IMR-90 (cell line): ENCODE results near the gene KLHL36. TPM values are rescaled to one million over a fixed set of nuclear protein-coding genes. Genes with fewer than 3 reads are reported as not detected.

Source experiments
- ATAC-seq: fragments of 200-7000 bp; cut with Tn5 transposase; 2 replicates; pipeline ENCODE4 v1.9.1; 2020; ENCODE audit warnings: low read depth, mild to moderate bottlenecking, moderate library complexity
- BruUV-seq: library from RNA; stranded (reverse); fragments of 400-500 nt; replicated peaks from 2 replicates; lab custom pipeline; 2021; lab: Mats Ljungman, UMichigan
- CTCF ChIA-PET: fragments of 300-600 bp; formaldehyde crosslinking; extraction: SDS; loops from one replicate; lab custom pipeline; 2021; ENCODE audit warnings: antibody characterized with exemption; lab: Yijun Ruan, JAX
- POLR2A ChIA-PET: fragments of 300-600 bp; sonication (Branson Sonifier 250); formaldehyde crosslinking; loops from one replicate; lab custom pipeline; 2022; ENCODE audit warnings: antibody characterized with exemption; ENCODE audit not compliant: unreplicated experiment; lab: Charles Lee
- DNase-seq: peaks from one replicate; pipeline ENCODE4 v3.0.0; 2013
- H2AFZ ChIP-seq: replicated peaks from 2 replicates; pipeline ENCODE3; 2013; ENCODE audit warnings: low read length, mild to moderate bottlenecking; ENCODE audit not compliant: poor library complexity
- H2AK5ac ChIP-seq: 2 replicates; pipeline ENCODE4 v1.6.1; 2013; ENCODE audit warnings: low read depth, low read length, inconsistent platforms
- H2AK9ac ChIP-seq: replicated peaks from 2 replicates; pipeline ENCODE3; 2013; ENCODE audit warnings: mild to moderate bottlenecking, low read depth, low read length, moderate library complexity; ENCODE audit not compliant: poor library complexity
- H2BK120ac ChIP-seq: 2 replicates; pipeline ENCODE4 v1.6.1; 2013; ENCODE audit warnings: low read depth, low read length, inconsistent platforms
- H2BK15ac ChIP-seq: 3 replicates; pipeline ENCODE4 v1.6.1; 2013; ENCODE audit warnings: low read depth, low read length, inconsistent platforms
- H2BK20ac ChIP-seq: 2 replicates; pipeline ENCODE4 v1.6.1; 2013; ENCODE audit warnings: low read depth, mild to moderate bottlenecking, inconsistent platforms, low read length, moderate library complexity
- H2BK5ac ChIP-seq: 2 replicates; pipeline ENCODE4 v1.6.1; 2013; ENCODE audit warnings: mild to moderate bottlenecking, low read depth, low read length, inconsistent platforms; ENCODE audit not compliant: poor library complexity, severe bottlenecking
- H3K14ac ChIP-seq: replicated peaks from 2 replicates; pipeline ENCODE4 v1.6.1; 2013; ENCODE audit warnings: low read depth, low read length, inconsistent platforms
- H3K18ac ChIP-seq: 2 replicates; pipeline ENCODE4 v1.6.1; 2013; ENCODE audit warnings: low read depth, low read length, control low read depth
- H3K23ac ChIP-seq: 2 replicates; pipeline ENCODE4 v1.6.1; 2013; ENCODE audit warnings: low read depth, low read length, inconsistent platforms
- H3K27ac ChIP-seq: 2 replicates; pipeline ENCODE4 v1.5.1; 2013; ENCODE audit warnings: mild to moderate bottlenecking, control low read depth, low read length; ENCODE audit not compliant: insufficient read depth
- H3K27me3 ChIP-seq: 2 replicates; pipeline ENCODE4 v1.6.1; 2013; ENCODE audit warnings: low read length; ENCODE audit not compliant: control insufficient read depth, insufficient read depth
- H3K36me3 ChIP-seq: 2 replicates; pipeline ENCODE4 v1.6.1; 2013; ENCODE audit warnings: low read length, mixed read lengths; ENCODE audit not compliant: control insufficient read depth, insufficient read depth
- H3K4ac ChIP-seq: 2 replicates; pipeline ENCODE4 v1.6.1; 2013; ENCODE audit warnings: low read depth, low read length, inconsistent platforms
- H3K4me1 ChIP-seq: 2 replicates; pipeline ENCODE4 v1.6.1; 2013; ENCODE audit warnings: low read length, mixed read lengths; ENCODE audit not compliant: control insufficient read depth, insufficient read depth
- H3K4me2 ChIP-seq: 2 replicates; pipeline ENCODE4 v1.6.1; 2013; ENCODE audit warnings: low read depth, mild to moderate bottlenecking, control low read depth, low read length, moderate library complexity
- H3K4me3 ChIP-seq: 2 replicates; pipeline ENCODE4 v1.5.1; 2013; ENCODE audit warnings: low read depth, mild to moderate bottlenecking, control low read depth, low read length, moderate library complexity; ENCODE audit not compliant: insufficient read depth
- H3K56ac ChIP-seq: 2 replicates; pipeline ENCODE4 v1.6.1; 2013; ENCODE audit warnings: low read length, inconsistent platforms; ENCODE audit not compliant: insufficient read depth; ENCODE audit errors: extremely low read depth
- H3K79me1 ChIP-seq, 2 experiments: 2 replicates each; pipeline ENCODE4 v1.6.1; 2013; ENCODE audit warnings: low read length in 2 of 2, inconsistent platforms in 1 of 2, low read depth in 1 of 2
- H3K9ac ChIP-seq: 2 replicates; pipeline ENCODE4 v1.6.1; 2013; ENCODE audit warnings: low read depth, low read length, control low read depth
- H3K9me1 ChIP-seq: 2 replicates; pipeline ENCODE4 v1.6.1; 2013; ENCODE audit warnings: low read length, inconsistent platforms; ENCODE audit not compliant: insufficient read depth
- H3K9me3 ChIP-seq: 2 replicates; pipeline ENCODE4 v1.6.1; 2013; ENCODE audit warnings: low read length; ENCODE audit not compliant: control insufficient read depth, insufficient read depth
- H4K20me1 ChIP-seq: 2 replicates; pipeline ENCODE4 v1.6.1; 2013; ENCODE audit warnings: low read length, inconsistent platforms; ENCODE audit not compliant: insufficient read depth
- H4K5ac ChIP-seq: 2 replicates; pipeline ENCODE4 v1.6.1; 2013; ENCODE audit warnings: mild to moderate bottlenecking, low read depth, low read length, control low read depth
- H4K8ac ChIP-seq, 2 experiments: 2 replicates each; pipeline ENCODE4 v1.6.1; 2013; ENCODE audit warnings: low read depth in 2 of 2, low read length in 2 of 2, control low read depth in 1 of 2, inconsistent platforms in 1 of 2
- H4K91ac ChIP-seq: 2 replicates; pipeline ENCODE4 v1.6.1; 2013; ENCODE audit warnings: low read depth, low read length, inconsistent platforms; ENCODE audit not compliant: insufficient read depth
- CEBPB ChIP-seq: IDR thresholded peaks from 2 replicates; pipeline ENCODE4 v1.6.1; 2012; ENCODE audit warnings: low read depth, low read length, improper control_type of control experiment
- CHD1 ChIP-seq: IDR thresholded peaks from 2 replicates; pipeline ENCODE4 v1.6.1; 2012; ENCODE audit warnings: low read depth, low read length, improper control_type of control experiment
- FOS ChIP-seq: fragments of 150-350 bp; IDR thresholded peaks from 2 replicates; pipeline ENCODE4 v1.6.1; 2016; ENCODE audit warnings: low read depth, low read length
- MAFK ChIP-seq: IDR thresholded peaks from 2 replicates; pipeline ENCODE4 v1.6.1; 2012; ENCODE audit warnings: low read depth, low read length, improper control_type of control experiment
- RAD21 ChIP-seq: IDR thresholded peaks from 2 replicates; pipeline ENCODE4 v1.6.1; 2012; ENCODE audit warnings: low read length, improper control_type of control experiment
- RCOR1 ChIP-seq: IDR thresholded peaks from 2 replicates; pipeline ENCODE4 v1.6.1; 2012; ENCODE audit warnings: mild to moderate bottlenecking, low read length, improper control_type of control experiment; ENCODE audit not compliant: insufficient replicate concordance
- WGBS, 2 experiments: methylation state at CpG; one replicate each; pipeline versions ENCODE4 v1.1.5 to v1.1.7; 2013; ENCODE audit warnings: missing lambda C conversion rate in 2 of 2; ENCODE audit not compliant: insufficient read length in 1 of 2; ENCODE audit errors: extremely low coverage in 2 of 2; 5-methylcytosine and 5-hydroxymethylcytosine counted together
- dilution Hi-C: fragments of 300-500 bp; cut with HindIII; formaldehyde crosslinking; loops from one replicate; pipeline ENCODE4 v1.14.3; 2018; ENCODE audit warnings: low sequenced_read_pairs; ENCODE audit not compliant: unreplicated experiment
- in situ Hi-C: fragments of 300-500 bp; cut with MboI; formaldehyde crosslinking; loops from 3 replicates; pipeline ENCODE4 v1.14.3; 2019; ENCODE audit warnings: low sequenced_read_pairs, inconsistent platforms, mixed read lengths
- intact Hi-C: fragments of 100-400 bp; cut with micrococcal nuclease; formaldehyde crosslinking; loops from 2 replicates; pipeline ENCODE4 v1.10.0; 2022
- polyA plus RNA-seq, 3 experiments: library from polyadenylated mRNA; depleted of rRNA; stranded (reverse); fragments of >200 nt; gene quantifications; 2 replicates each; pipeline ENCODE4 v1.2.3, GENCODE V29; 2012; ENCODE audit warnings: low replicate concordance in 1 of 3
- total RNA-seq: library from RNA; depleted of rRNA; stranded (reverse); fragments of >200 nt; gene quantifications from 2 replicates; pipeline ENCODE4 v1.2.3, GENCODE V29; 2012
- TF ChIP-seq, protein P1 (sequence below): fragments of 150-350 bp; IDR thresholded peaks from 2 replicates; pipeline ENCODE4 v1.6.1; 2016; ENCODE audit warnings: low read depth, mild to moderate bottlenecking, low read length, moderate library complexity, borderline replicate concordance
- TF ChIP-seq, protein P2 (sequence below): fragments of 150-350 bp; IDR thresholded peaks from 2 replicates; pipeline ENCODE4 v1.6.1; 2017; ENCODE audit warnings: mild to moderate bottlenecking, antibody characterized with exemption, low read length, low read depth
- TF ChIP-seq, protein P3 (sequence below): conservative IDR thresholded peaks from 2 replicates; pipeline ENCODE4 v1.5.1; 2012; ENCODE audit warnings: mild to moderate bottlenecking, low read depth, low read length, improper control_type of control experiment

Gene KLHL36
- total and polyA plus RNA-seq, 2 of the 4 experiments (the other 2 are of a cell fraction), result 45.9 to 46.3 TPM

DNA sequence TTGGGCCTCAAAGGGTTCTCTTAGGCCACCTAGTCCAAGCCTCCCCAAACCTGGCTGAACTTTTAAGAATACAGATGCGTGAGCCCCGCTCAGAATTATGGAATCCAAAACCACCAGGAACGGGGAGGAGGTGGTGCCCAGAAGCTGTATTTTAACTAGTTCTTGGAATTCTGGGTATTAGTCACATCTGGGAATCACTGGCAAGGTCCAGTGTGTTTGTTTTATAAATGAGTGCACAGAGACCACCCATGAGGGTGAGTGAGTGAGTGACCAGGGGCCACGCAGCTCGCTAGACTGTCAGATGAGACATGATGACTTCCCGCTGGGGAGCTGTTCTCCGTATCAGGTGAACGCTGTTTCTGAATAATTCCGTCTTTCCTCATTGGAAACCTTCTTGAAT lies 14.2 kb downstream of the KLHL36 start:
- H4K20me1 ChIP-seq, result peaks cover 30% of the 10 kb centered on the region
- H3K23ac ChIP-seq, result no peak overlapping the region
- no peak overlapping the region for H2AK5ac ChIP-seq
- H2BK120ac ChIP-seq, result no peak overlapping the region
- H4K5ac ChIP-seq, result no peak overlapping the region
- H3K9me3 ChIP-seq, result no peaks in the 10 kb centered on the region
- H4K8ac ChIP-seq, result no peak overlapping the region
- no peak overlapping the region for H3K18ac ChIP-seq
- H2AK9ac ChIP-seq, result no peak overlapping the region
- peaks cover 18% of the 10 kb centered on the region for H3K9me1 ChIP-seq
- no peak overlapping the region for H3K56ac ChIP-seq
- no TSS peak for BruUV-seq
- CTCF ChIA-PET, result interaction anchor here (1.8 to 2.1 kb wide), 2 partner anchors 10 to 40 kb away, joined by 5 to 21 read pairs; no protein-coding TSS in a partner anchor
- H3K14ac ChIP-seq, result no peak overlapping the region
- peak overlapping the region; percentile 11; the same call in 1 of the 2 replicates for H3K4ac ChIP-seq
- in situ Hi-C loops (no loop called here), dilution Hi-C loops (no loop called here), intact Hi-C loops (no loop called here)
- peak overlapping the region; percentile 24 for H2BK5ac ChIP-seq
- peak overlapping the region; percentile 21; the same call in 1 of the 2 replicates for H4K91ac ChIP-seq
- peaks cover 69% of the 10 kb centered on the region for H3K36me3 ChIP-seq
- TF ChIP-seq, protein P1, sequence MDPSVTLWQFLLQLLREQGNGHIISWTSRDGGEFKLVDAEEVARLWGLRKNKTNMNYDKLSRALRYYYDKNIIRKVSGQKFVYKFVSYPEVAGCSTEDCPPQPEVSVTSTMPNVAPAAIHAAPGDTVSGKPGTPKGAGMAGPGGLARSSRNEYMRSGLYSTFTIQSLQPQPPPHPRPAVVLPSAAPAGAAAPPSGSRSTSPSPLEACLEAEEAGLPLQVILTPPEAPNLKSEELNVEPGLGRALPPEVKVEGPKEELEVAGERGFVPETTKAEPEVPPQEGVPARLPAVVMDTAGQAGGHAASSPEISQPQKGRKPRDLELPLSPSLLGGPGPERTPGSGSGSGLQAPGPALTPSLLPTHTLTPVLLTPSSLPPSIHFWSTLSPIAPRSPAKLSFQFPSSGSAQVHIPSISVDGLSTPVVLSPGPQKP, result no peak
- TF ChIP-seq MAFK (no peak), RAD21 (no peak), CHD1 (no peak), RCOR1 (no peak), FOS (peak; percentile 35; the same call in 1 of the 2 replicates), CEBPB (no peak)
- TF ChIP-seq, protein P2, sequence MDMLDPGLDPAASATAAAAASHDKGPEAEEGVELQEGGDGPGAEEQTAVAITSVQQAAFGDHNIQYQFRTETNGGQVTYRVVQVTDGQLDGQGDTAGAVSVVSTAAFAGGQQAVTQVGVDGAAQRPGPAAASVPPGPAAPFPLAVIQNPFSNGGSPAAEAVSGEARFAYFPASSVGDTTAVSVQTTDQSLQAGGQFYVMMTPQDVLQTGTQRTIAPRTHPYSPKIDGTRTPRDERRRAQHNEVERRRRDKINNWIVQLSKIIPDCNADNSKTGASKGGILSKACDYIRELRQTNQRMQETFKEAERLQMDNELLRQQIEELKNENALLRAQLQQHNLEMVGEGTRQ, result no peak
- TF ChIP-seq, protein P3, sequence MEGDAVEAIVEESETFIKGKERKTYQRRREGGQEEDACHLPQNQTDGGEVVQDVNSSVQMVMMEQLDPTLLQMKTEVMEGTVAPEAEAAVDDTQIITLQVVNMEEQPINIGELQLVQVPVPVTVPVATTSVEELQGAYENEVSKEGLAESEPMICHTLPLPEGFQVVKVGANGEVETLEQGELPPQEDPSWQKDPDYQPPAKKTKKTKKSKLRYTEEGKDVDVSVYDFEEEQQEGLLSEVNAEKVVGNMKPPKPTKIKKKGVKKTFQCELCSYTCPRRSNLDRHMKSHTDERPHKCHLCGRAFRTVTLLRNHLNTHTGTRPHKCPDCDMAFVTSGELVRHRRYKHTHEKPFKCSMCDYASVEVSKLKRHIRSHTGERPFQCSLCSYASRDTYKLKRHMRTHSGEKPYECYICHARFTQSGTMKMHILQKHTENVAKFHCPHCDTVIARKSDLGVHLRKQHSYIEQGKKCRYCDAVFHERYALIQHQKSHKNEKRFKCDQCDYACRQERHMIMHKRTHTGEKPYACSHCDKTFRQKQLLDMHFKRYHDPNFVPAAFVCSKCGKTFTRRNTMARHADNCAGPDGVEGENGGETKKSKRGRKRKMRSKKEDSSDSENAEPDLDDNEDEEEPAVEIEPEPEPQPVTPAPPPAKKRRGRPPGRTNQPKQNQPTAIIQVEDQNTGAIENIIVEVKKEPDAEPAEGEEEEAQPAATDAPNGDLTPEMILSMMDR, result no peak
- ATAC-seq (peak; percentile 36), DNase-seq (peak; percentile 78)
- POLR2A ChIA-PET, result interaction anchor here (0.6 kb wide), 1 partner anchor 14 kb away, joined by 3 read pairs; the partner anchor contains the start of gene KLHL36
- no peak overlapping the region for H3K9ac ChIP-seq
- no peak overlapping the region for H3K27ac ChIP-seq
- H2BK15ac ChIP-seq, result no peak overlapping the region
- peaks cover 32 to 67% of the 10 kb centered on the region in 2 experiments for H3K79me1 ChIP-seq
- peaks cover 4% of the 10 kb centered on the region for H3K4me1 ChIP-seq
- no peak overlapping the region for H3K4me2 ChIP-seq
- no peak overlapping the region for H3K4me3 ChIP-seq
- WGBS, 2 experiments, result 20% methylated on average over 1 of the region's 9 CpGs; no CpG with 5 or more reads in 1 of the 2 experiments
- H2BK20ac ChIP-seq, result no peak overlapping the region
- peak overlapping the region; percentile 34 for H2AFZ ChIP-seq
- no peaks in the 10 kb centered on the region for H3K27me3 ChIP-seq
